OCI-LY1 (cell line): Measurements from ENCODE around the gene ULK4.

ENCODE experiments used
- H2AFZ ChIP-seq: fragments of 200-600 bp; sonication (generic), shearing (Covaris generic); 2 replicates; pipeline ENCODE4 v1.6.0; 2014; ENCODE audit warnings: antibody characterized with exemption, mild to moderate bottlenecking, low read length
- H3F3A ChIP-seq: fragments of 200-600 bp; sonication (generic), shearing (Covaris generic); 2 replicates; pipeline ENCODE4 v1.6.0; 2014; ENCODE audit warnings: mild to moderate bottlenecking, antibody characterized with exemption, low read length, moderate library complexity; ENCODE audit not compliant: insufficient read depth
- H3K27ac ChIP-seq: fragments of 200-600 bp; sonication (generic); 2 replicates; pipeline ENCODE4 v1.5.1; 2014; ENCODE audit warnings: low read length, mixed run types, mild to moderate bottlenecking, low read depth; ENCODE audit not compliant: poor library complexity, severe bottlenecking
- H3K27me3 ChIP-seq: fragments of 200-600 bp; sonication (generic); 2 replicates; pipeline ENCODE4 v1.6.0; 2014; ENCODE audit warnings: antibody characterized with exemption, mild to moderate bottlenecking, low read length, moderate library complexity; ENCODE audit not compliant: insufficient read depth
- H3K36me3 ChIP-seq: fragments of 200-600 bp; sonication (generic); 2 replicates; pipeline ENCODE4 v1.6.1; 2014; ENCODE audit warnings: mild to moderate bottlenecking, antibody characterized with exemption, low read length, moderate library complexity, mixed read lengths; ENCODE audit not compliant: insufficient read depth
- H3K4me1 ChIP-seq: fragments of 200-600 bp; sonication (generic); 2 replicates; pipeline ENCODE4 v1.5.1; 2014; ENCODE audit warnings: mild to moderate bottlenecking, low read length, moderate library complexity; ENCODE audit not compliant: insufficient read depth, severe bottlenecking
- H3K4me2 ChIP-seq: fragments of 200-600 bp; sonication (generic), shearing (Covaris generic); 2 replicates; pipeline ENCODE4 v1.6.1; 2014; ENCODE audit warnings: low read length
- H3K4me3 ChIP-seq: fragments of 200-600 bp; sonication (generic); 2 replicates; pipeline ENCODE4 v1.5.1; 2014; ENCODE audit warnings: low read length, low read depth, mild to moderate bottlenecking, mixed read lengths; ENCODE audit not compliant: poor library complexity, severe bottlenecking
- H3K79me2 ChIP-seq: fragments of 200-600 bp; shearing (Covaris generic); 2 replicates; pipeline ENCODE4 v1.6.1; 2016; ENCODE audit warnings: mixed run types, low read length, mixed read lengths; ENCODE audit not compliant: insufficient read depth
- H3K9ac ChIP-seq: fragments of 200-600 bp; sonication (generic), shearing (Covaris generic); 2 replicates; pipeline ENCODE4 v1.6.1; 2014; ENCODE audit warnings: mild to moderate bottlenecking, low read length, mixed read lengths
- H3K9me2 ChIP-seq: fragments of 200-600 bp; sonication (generic), shearing (Covaris generic); 2 replicates; pipeline ENCODE4 v1.6.1; 2014; ENCODE audit warnings: low read depth, mild to moderate bottlenecking, low read length, mixed read lengths
- H3K9me3 ChIP-seq: fragments of 200-600 bp; shearing (Covaris generic); 2 replicates; pipeline ENCODE4 v1.6.1; 2014; ENCODE audit warnings: low read length, mixed read lengths
- H4K20me1 ChIP-seq: fragments of 200-600 bp; sonication (generic), shearing (Covaris generic); 2 replicates; pipeline ENCODE4 v1.6.0; 2016; ENCODE audit warnings: mild to moderate bottlenecking, low read length; ENCODE audit not compliant: insufficient read depth
- CTCF ChIP-seq: fragments of 200-600 bp; sonication (generic), shearing (Covaris generic); IDR thresholded peaks from 2 replicates; pipeline ENCODE4 v1.5.1; 2017; ENCODE audit warnings: mild to moderate bottlenecking, antibody characterized with exemption, low read length, moderate library complexity, mixed read lengths
- EZH2 ChIP-seq: fragments of 200-600 bp; sonication (generic), shearing (Covaris generic); IDR thresholded peaks from 2 replicates; pipeline ENCODE4 v1.8.0; 2017; ENCODE audit warnings: borderline replicate concordance, mixed run types, mild to moderate bottlenecking, antibody characterized with exemption, low read length, moderate library complexity, mixed read lengths

Gene ULK4

GRCh38 chr3:41323467-41324155 is 638.3 kb downstream of the ULK4 start:
- Histone ChIP-seq H4K20me1 (no peaks in the 10 kb centered on the region), H3K79me2 (no peaks in the 10 kb centered on the region), H3K27me3 (peaks cover 5% of the 10 kb centered on the region; the same call in 1 of the 2 replicates), H3K9me3 (no peaks in the 10 kb centered on the region), H2AFZ (no peak overlapping the region), H3K27ac (no peak overlapping the region), H3K9me2 (no peaks in the 10 kb centered on the region), H3K4me3 (no peak overlapping the region), H3K4me1 (no peaks in the 10 kb centered on the region), H3F3A (no peaks in the 10 kb centered on the region), H3K9ac (no peak overlapping the region), H3K36me3 (no peaks in the 10 kb centered on the region), H3K4me2 (no peak overlapping the region)
- TF ChIP-seq EZH2 (no peak), CTCF (no peak)

- Histone ChIP-seq H3K4me2 (no peak overlapping the region), H2AFZ (no peak overlapping the region), H3K9ac (no peak overlapping the region), H4K20me1 (no peaks in the 10 kb centered on the region), H3K9me3 (no peaks in the 10 kb centered on the region), H3K4me1 (no peaks in the 10 kb centered on the region), H3F3A (no peaks in the 10 kb centered on the region), H3K27ac (no peak overlapping the region), H3K79me2 (no peaks in the 10 kb centered on the region), H3K27me3 (peaks cover 5% of the 10 kb centered on the region; the same call in 1 of the 2 replicates), H3K4me3 (no peak overlapping the region), H3K36me3 (no peaks in the 10 kb centered on the region), H3K9me2 (no peaks in the 10 kb centered on the region)
- TF ChIP-seq CTCF: no peak
- no peak for TF ChIP-seq EZH2
These were observed 640.3 kb downstream of the ULK4 start for GRCh38 chr3:41321642-41321980.

- H3K9me2 ChIP-seq: no peaks in the 10 kb centered on the region
- TF ChIP-seq CTCF (no peak), EZH2 (no peak)
- H3K79me2 ChIP-seq: no peaks in the 10 kb centered on the region
- no peaks in the 10 kb centered on the region for H3F3A ChIP-seq
- no peaks in the 10 kb centered on the region for H3K36me3 ChIP-seq
- no peak overlapping the region for H3K4me2 ChIP-seq
- H3K4me3 ChIP-seq: no peak overlapping the region
- H3K9me3 ChIP-seq: no peaks in the 10 kb centered on the region
- no peak overlapping the region for H3K27ac ChIP-seq
- H2AFZ ChIP-seq: no peak overlapping the region
- no peaks in the 10 kb centered on the region for H3K4me1 ChIP-seq
- peaks cover 5% of the 10 kb centered on the region; the same call in 1 of the 2 replicates for H3K27me3 ChIP-seq
- H4K20me1 ChIP-seq: no peaks in the 10 kb centered on the region
- H3K9ac ChIP-seq: no peak overlapping the region
These were observed 640.8 kb downstream of the ULK4 start for GRCh38 chr3:41320953-41321641.
